ENCODE results near the gene SFN. TPM values are rescaled to one million over a fixed set of nuclear protein-coding genes. Genes with fewer than 3 reads are reported as not detected.

SFN gene
- total RNA-seq, 1 experiment from 2014 or later = 74.5 TPM

DNA sequence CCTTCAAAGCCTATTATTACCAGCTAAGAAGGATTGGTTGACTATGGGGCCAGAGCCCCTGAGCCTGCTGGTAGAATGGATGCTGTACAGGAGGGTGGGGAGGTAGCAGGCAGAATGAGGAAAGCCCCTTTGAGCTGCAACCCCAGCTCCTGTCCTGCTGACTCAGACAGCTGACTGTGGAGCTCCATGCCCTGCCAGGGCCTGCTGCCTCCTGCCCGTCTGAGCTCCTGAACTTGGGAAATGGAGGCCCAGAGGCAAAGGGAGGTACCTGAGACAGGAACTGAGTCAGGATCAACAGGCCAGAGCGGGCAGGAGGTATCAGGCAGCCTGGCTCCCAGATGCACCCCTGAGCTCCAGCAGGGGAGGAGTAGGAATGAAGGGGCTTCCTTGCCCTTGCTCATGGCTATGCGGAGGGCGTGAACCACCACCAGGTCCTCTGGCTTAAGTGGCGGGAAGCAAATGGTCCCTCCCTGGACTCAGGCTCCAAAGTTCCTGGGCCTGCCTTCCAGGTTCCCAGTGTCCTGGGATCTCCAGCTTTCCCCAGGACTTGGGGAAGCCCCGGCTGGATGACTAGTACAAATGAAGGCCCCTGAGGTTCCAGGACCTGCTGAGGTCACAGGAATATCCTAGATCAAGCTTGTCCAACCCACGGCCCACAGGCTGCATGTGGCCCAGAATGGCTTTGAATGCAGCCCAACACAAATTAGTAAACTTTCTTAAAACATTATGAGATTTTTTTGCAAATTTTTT is 3.9 kb upstream of the SFN start:
- no peak overlapping the region for H3K27ac Mint-ChIP-seq (ENCODE audit: unreplicated experiment)
- BruUV-seq (replicated peaks) = no TSS peak
- intact Hi-C loops (cut with micrococcal nuclease; ENCODE audit: unreplicated experiment) = no loop called here
- no peak for DNase-seq
- no peak for TF ChIP-seq CTCF (IDR thresholded peaks at IDR 0.05; ENCODE audit: unreplicated experiment)
- CTCF ChIA-PET = interaction anchor here (0.9 kb wide), 1 partner anchor 9 kb away, joined by 5 read pairs; no protein-coding TSS in a partner anchor
- no peaks in the 10 kb centered on the region for H3K9me3 Mint-ChIP-seq (ENCODE audit: low read depth, unreplicated experiment)
- H3K27me3 Mint-ChIP-seq (ENCODE audit: unreplicated experiment) = no peaks in the 10 kb centered on the region
- peaks cover 21% of the 10 kb centered on the region for H3K36me3 Mint-ChIP-seq (ENCODE audit: insufficient read depth, unreplicated experiment)
- H3K4me1 Mint-ChIP-seq (ENCODE audit: low read depth, unreplicated experiment) = peaks cover 25% of the 10 kb centered on the region
- no peak overlapping the region for H3K4me3 Mint-ChIP-seq (ENCODE audit: low read depth, unreplicated experiment)

- Mint-ChIP-seq H3K27me3 (ENCODE audit: unreplicated experiment) (no peaks in the 10 kb centered on the region), H3K9me3 (ENCODE audit: low read depth, unreplicated experiment) (no peaks in the 10 kb centered on the region), H3K36me3 (ENCODE audit: insufficient read depth, unreplicated experiment) (peaks cover 36% of the 10 kb centered on the region), H3K4me1 (ENCODE audit: low read depth, unreplicated experiment) (peaks cover 25% of the 10 kb centered on the region), H3K4me3 (ENCODE audit: low read depth, unreplicated experiment) (peak overlapping the region; percentile 94), H3K27ac (ENCODE audit: unreplicated experiment) (peak overlapping the region; percentile 91)
- DNase-seq = no peak
- no peak for TF ChIP-seq CTCF (IDR thresholded peaks at IDR 0.05; ENCODE audit: unreplicated experiment)
- CTCF ChIA-PET = interaction anchor here (0.7 to 2.5 kb wide), 3 partner anchors 12 to 316 kb away, joined by 3 to 10 read pairs (median 3); partner anchors contain the start of gene GPN2
- no TSS peak for BruUV-seq (replicated peaks)
- intact Hi-C loops (cut with micrococcal nuclease; ENCODE audit: unreplicated experiment) = no loop called here
Measured at GRCh38 chr1:26861286-26861701, 1.7 kb upstream of the SFN start.

DNA sequence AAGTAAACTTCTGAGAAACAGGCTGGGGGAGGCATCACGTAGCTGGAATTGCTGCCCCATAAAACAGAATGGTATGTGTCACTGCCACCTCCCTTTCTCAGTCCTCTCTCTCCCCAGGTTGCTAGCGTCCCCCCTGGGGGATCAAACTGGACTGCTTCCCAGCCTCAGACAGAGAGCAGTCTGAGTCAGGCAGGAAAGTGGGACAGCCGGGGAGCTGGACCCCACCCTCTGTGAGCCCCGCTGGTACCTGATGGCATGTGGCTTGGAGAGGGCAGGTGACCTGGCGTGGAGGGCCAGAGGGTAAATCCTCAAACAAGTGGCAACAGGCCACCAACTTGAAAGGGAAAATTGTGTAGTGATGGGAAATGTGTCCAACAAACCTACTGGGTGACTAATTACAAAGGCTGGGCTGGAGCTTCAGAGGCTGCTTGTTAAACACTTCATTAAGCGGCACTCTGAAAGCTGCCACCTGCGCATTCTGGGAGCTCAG is 1.0 kb upstream of the SFN start:
- Mint-ChIP-seq H3K9me3 (ENCODE audit: low read depth, unreplicated experiment) (no peaks in the 10 kb centered on the region), H3K27ac (ENCODE audit: unreplicated experiment) (peak overlapping the region; percentile 91), H3K4me1 (ENCODE audit: low read depth, unreplicated experiment) (peaks cover 25% of the 10 kb centered on the region), H3K27me3 (ENCODE audit: unreplicated experiment) (no peaks in the 10 kb centered on the region), H3K4me3 (ENCODE audit: low read depth, unreplicated experiment) (peak overlapping the region; percentile 94), H3K36me3 (ENCODE audit: insufficient read depth, unreplicated experiment) (peaks cover 36% of the 10 kb centered on the region)
- TF ChIP-seq CTCF (IDR thresholded peaks at IDR 0.05; ENCODE audit: unreplicated experiment) = no peak
- peak; percentile 23 for DNase-seq
- intact Hi-C loops (cut with micrococcal nuclease; ENCODE audit: unreplicated experiment) = no loop called here
- CTCF ChIA-PET = interaction anchor here (0.8 to 2.5 kb wide), 4 partner anchors 13 to 41 kb away, joined by 3 to 10 read pairs (median 5); partner anchors contain the start of gene GPN2
- no TSS peak for BruUV-seq (replicated peaks)

GRCh38 chr1:26863685-26864077 is 732 bp downstream of the SFN start:
- peaks cover 36% of the 10 kb centered on the region for H3K4me1 Mint-ChIP-seq (ENCODE audit: low read depth, unreplicated experiment)
- BruUV-seq (replicated peaks) = no TSS peak
- DNase-seq = no peak
- CTCF ChIA-PET = interaction anchor here (2.5 kb wide), 1 partner anchor 14 kb away, joined by 10 read pairs; no protein-coding TSS in a partner anchor
- TF ChIP-seq CTCF (IDR thresholded peaks at IDR 0.05; ENCODE audit: unreplicated experiment) = no peak
- H3K27me3 Mint-ChIP-seq (ENCODE audit: unreplicated experiment) = no peaks in the 10 kb centered on the region
- intact Hi-C loops (cut with micrococcal nuclease; ENCODE audit: unreplicated experiment) = no loop called here
- peak overlapping the region; percentile 94 for H3K4me3 Mint-ChIP-seq (ENCODE audit: low read depth, unreplicated experiment)
- peaks cover 36% of the 10 kb centered on the region for H3K36me3 Mint-ChIP-seq (ENCODE audit: insufficient read depth, unreplicated experiment)
- H3K9me3 Mint-ChIP-seq (ENCODE audit: low read depth, unreplicated experiment) = no peaks in the 10 kb centered on the region
- H3K27ac Mint-ChIP-seq (ENCODE audit: unreplicated experiment) = peak overlapping the region; percentile 91
